SU-DHL-6 (cell line): ENCODE data around the gene DQX1.

Experiments
- H2AFZ ChIP-seq: fragments of 200-600 bp; sonication (generic); 2 replicates; pipeline ENCODE4 v1.6.1; 2014; ENCODE audit warnings: low read depth, mild to moderate bottlenecking, moderate library complexity, mixed read lengths, antibody characterized with exemption, low read length; ENCODE audit not compliant: severe bottlenecking
- H3F3A ChIP-seq: fragments of 200-600 bp; shearing (Covaris generic); 2 replicates; pipeline ENCODE4 v1.6.0; 2016; ENCODE audit warnings: antibody characterized with exemption, mild to moderate bottlenecking; ENCODE audit not compliant: insufficient read depth
- H3K27ac ChIP-seq: fragments of 200-600 bp; sonication (generic); 2 replicates; pipeline ENCODE4 v1.5.1; 2016; ENCODE audit warnings: low read depth, mild to moderate bottlenecking, low read length, moderate library complexity, mixed read lengths
- H3K27me3 ChIP-seq: fragments of 200-600 bp; sonication (generic), shearing (Covaris generic); 2 replicates; pipeline ENCODE4 v1.6.0; 2014; ENCODE audit warnings: mild to moderate bottlenecking, low read length
- H3K36me3 ChIP-seq: fragments of 200-600 bp; sonication (generic); 2 replicates; pipeline ENCODE4 v1.6.1; 2014; ENCODE audit warnings: mild to moderate bottlenecking, low read length, mixed read lengths
- H3K4me2 ChIP-seq: fragments of 300-600, 200-600 bp; shearing (Covaris generic), sonication (generic); 2 replicates; pipeline ENCODE4 v1.6.0; 2014; ENCODE audit warnings: low read length, low read depth, mild to moderate bottlenecking; ENCODE audit not compliant: poor library complexity, severe bottlenecking
- H3K4me3 ChIP-seq: fragments of 200-600 bp; sonication (generic); 2 replicates; pipeline ENCODE4 v1.5.1; 2014; ENCODE audit warnings: antibody characterized with exemption, low read length, mild to moderate bottlenecking, mixed read lengths; ENCODE audit not compliant: insufficient read depth, poor library complexity, severe bottlenecking
- H3K79me2 ChIP-seq: fragments of 200-600 bp; sonication (generic); 2 replicates; pipeline ENCODE4 v1.6.1; 2014; ENCODE audit warnings: mild to moderate bottlenecking, low read length, moderate library complexity; ENCODE audit not compliant: insufficient read depth
- H3K9ac ChIP-seq: fragments of 200-600 bp; sonication (generic); 2 replicates; pipeline ENCODE4 v1.7.0; 2014; ENCODE audit warnings: mild to moderate bottlenecking, low read length
- H3K9me2 ChIP-seq: fragments of 200-600 bp; sonication (generic); replicated peaks from 2 replicates; pipeline ENCODE4 v1.6.1; 2014; ENCODE audit warnings: low read length; ENCODE audit not compliant: insufficient read depth
- H3K9me3 ChIP-seq: fragments of 200-600 bp; sonication (generic); 2 replicates; pipeline ENCODE4 v1.6.1; 2014; ENCODE audit warnings: low read length, mixed read lengths; ENCODE audit not compliant: insufficient read depth
- H4K20me1 ChIP-seq: fragments of 200-600 bp; sonication (generic); 2 replicates; pipeline ENCODE4 v1.6.1; 2014; ENCODE audit warnings: low read depth, mild to moderate bottlenecking, antibody characterized with exemption, low read length, moderate library complexity, mixed read lengths
- EZH2phosphoT487 ChIP-seq: fragments of 200-600 bp; sonication (generic), shearing (Covaris generic); conservative IDR thresholded peaks from 2 replicates; pipeline ENCODE4 v1.6.1; 2018; ENCODE audit warnings: mild to moderate bottlenecking, antibody characterized with exemption, low read length, moderate library complexity, mixed read lengths
- TF ChIP-seq, protein P1 (sequence below): fragments of 200-600 bp; sonication (generic); IDR thresholded peaks from one replicate; pipeline ENCODE4 v1.5.1; 2017; ENCODE audit warnings: antibody characterized with exemption, mild to moderate bottlenecking, low read length, moderate library complexity; ENCODE audit not compliant: insufficient read depth, poor library complexity, severe bottlenecking

Gene DQX1

DNA sequence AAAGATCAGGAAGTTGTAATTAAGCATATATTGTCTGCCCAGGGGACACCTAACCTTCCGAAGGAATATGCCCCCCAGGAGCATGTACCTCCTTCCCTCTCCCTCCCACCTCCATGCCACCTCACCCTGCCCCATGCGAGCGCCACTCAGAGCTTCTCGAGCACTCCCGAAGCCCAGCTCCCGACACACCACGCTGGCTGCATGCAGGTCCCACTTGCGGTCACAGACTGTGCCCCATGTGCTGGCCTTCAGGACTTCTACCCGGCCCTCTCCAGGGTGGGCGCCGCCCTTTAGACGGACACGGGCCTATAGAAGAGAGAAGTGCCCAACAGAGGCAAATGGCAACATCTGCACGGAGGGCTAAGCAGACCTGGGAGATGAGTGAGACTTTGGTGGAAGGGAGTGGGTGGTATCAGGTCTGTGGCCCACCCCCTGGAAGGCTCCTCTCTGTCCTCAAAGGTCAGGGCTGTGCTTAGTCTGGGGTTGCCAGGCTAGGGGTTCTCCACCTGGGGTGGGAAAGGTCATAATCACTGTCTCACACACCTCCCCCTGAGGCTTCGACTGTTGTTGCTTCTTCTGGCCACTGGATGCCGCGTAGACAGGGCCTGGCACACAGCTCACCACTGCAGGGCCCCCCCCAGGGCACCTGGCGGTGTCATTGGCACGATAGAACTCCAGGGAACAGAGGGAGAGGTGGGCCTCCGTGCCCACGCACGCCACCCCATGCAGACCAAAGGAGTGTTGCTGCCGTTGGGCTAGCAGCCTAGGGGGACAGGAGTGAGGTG lies 10.3 kb upstream of the DQX1 start:
- Histone ChIP-seq H4K20me1 (no peaks in the 10 kb centered on the region), H3F3A (peaks cover 5% of the 10 kb centered on the region; the same call in 1 of the 2 replicates), H3K4me3 (no peak overlapping the region), H2AFZ (no peak overlapping the region), H3K9me3 (no peaks in the 10 kb centered on the region), H3K79me2 (no peaks in the 10 kb centered on the region), H3K27ac (no peak overlapping the region), H3K9me2 (no peaks in the 10 kb centered on the region), H3K4me2 (no peak overlapping the region), H3K27me3 (no peaks in the 10 kb centered on the region), H3K36me3 (no peaks in the 10 kb centered on the region), H3K9ac (no peak overlapping the region)
- TF ChIP-seq, protein P1, sequence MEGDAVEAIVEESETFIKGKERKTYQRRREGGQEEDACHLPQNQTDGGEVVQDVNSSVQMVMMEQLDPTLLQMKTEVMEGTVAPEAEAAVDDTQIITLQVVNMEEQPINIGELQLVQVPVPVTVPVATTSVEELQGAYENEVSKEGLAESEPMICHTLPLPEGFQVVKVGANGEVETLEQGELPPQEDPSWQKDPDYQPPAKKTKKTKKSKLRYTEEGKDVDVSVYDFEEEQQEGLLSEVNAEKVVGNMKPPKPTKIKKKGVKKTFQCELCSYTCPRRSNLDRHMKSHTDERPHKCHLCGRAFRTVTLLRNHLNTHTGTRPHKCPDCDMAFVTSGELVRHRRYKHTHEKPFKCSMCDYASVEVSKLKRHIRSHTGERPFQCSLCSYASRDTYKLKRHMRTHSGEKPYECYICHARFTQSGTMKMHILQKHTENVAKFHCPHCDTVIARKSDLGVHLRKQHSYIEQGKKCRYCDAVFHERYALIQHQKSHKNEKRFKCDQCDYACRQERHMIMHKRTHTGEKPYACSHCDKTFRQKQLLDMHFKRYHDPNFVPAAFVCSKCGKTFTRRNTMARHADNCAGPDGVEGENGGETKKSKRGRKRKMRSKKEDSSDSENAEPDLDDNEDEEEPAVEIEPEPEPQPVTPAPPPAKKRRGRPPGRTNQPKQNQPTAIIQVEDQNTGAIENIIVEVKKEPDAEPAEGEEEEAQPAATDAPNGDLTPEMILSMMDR, result no peak
- no peak for TF ChIP-seq EZH2phosphoT487

DNA sequence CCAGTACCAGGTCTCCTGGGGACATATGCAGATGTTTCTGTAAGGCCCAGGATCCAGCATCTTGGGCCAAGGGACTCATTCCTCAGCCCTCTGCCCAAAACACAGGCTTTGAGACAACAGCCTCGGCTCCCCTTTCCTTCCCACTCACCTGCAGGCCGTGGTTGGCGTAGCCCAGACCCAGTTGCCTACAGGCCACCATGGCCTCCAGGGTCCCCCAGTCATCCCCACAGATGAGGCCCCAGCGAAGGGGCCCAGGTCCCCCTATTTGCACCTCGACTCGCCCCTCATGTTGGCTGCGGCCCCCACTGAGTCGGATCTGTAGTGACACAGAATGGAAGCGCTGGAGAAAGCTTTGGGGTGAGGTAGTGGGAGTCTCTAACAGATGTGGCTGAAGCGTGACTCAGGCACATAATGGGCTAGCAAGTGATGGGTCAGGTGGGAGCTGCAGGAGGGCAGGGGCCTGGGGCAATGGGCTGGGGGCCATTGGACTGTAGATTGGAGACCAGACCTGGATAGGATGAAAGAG lies 9.5 kb upstream of the DQX1 start:
- Histone ChIP-seq H3K27me3 (no peaks in the 10 kb centered on the region), H3K4me3 (no peak overlapping the region), H3K9me3 (no peaks in the 10 kb centered on the region), H3K4me2 (no peak overlapping the region), H3K36me3 (no peaks in the 10 kb centered on the region), H4K20me1 (no peaks in the 10 kb centered on the region), H3K27ac (no peak overlapping the region), H3K79me2 (no peaks in the 10 kb centered on the region), H2AFZ (no peak overlapping the region), H3F3A (peaks cover 5% of the 10 kb centered on the region; the same call in 1 of the 2 replicates), H3K9ac (no peak overlapping the region), H3K9me2 (no peaks in the 10 kb centered on the region)
- TF ChIP-seq EZH2phosphoT487, result no peak
- TF ChIP-seq, protein P1, result no peak

DNA sequence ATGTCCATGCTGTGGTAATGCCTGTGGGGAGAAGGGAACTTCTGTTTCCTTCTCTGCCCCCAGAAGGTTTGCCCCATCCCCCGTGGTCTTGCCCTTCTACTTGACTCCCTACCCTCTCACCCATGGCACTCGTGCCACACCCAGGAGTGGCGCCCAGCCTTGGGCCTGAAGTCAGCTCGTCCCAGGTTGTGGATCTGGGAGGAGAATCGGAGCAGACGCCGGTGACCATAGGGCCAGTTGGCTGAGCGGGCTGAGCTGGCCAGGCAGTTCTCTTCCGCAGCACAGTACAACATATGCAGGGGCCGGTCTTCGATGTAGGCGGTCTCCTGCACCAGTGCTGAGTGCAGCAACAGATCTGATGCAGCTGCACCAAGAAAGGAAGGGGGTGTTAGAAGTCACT lies 8.4 kb upstream of the DQX1 start:
- H3K9me2 ChIP-seq, result no peaks in the 10 kb centered on the region
- H3K27ac ChIP-seq, result no peak overlapping the region
- no peaks in the 10 kb centered on the region for H3K9me3 ChIP-seq
- no peaks in the 10 kb centered on the region for H3K36me3 ChIP-seq
- H3K4me2 ChIP-seq, result no peak overlapping the region
- peaks cover 5% of the 10 kb centered on the region; the same call in 1 of the 2 replicates for H3F3A ChIP-seq
- peaks cover 5% of the 10 kb centered on the region; the same call in 1 of the 2 replicates for H3K79me2 ChIP-seq
- no peak overlapping the region for H3K4me3 ChIP-seq
- no peak overlapping the region for H2AFZ ChIP-seq
- no peaks in the 10 kb centered on the region for H4K20me1 ChIP-seq
- TF ChIP-seq, protein P1, result no peak
- no peak for TF ChIP-seq EZH2phosphoT487
- H3K27me3 ChIP-seq, result no peaks in the 10 kb centered on the region
- no peak overlapping the region for H3K9ac ChIP-seq
